GM11168 (cell line): Measurements from ENCODE around the gene ACBD3.

Experiments used
- in situ Hi-C: fragments of 300-500 bp; cut with MboI; formaldehyde crosslinking; loops from one replicate; pipeline ENCODE4 v1.12.0; 2022; ENCODE audit warnings: low sequenced_read_pairs; ENCODE audit not compliant: unreplicated experiment

The ACBD3 gene

GRCh38 chr1:226186124-226187018, at the start of gene ACBD3:
Gene ACBD3 (minus strand): TSS chr1:226186741. CDS start chr1:226186675, 66 bp downstream.
- in situ Hi-C loops, result loop anchor here (5.0 kb wide), 1 partner anchor 54 kb away; no protein-coding TSS in a partner anchor

DNA sequence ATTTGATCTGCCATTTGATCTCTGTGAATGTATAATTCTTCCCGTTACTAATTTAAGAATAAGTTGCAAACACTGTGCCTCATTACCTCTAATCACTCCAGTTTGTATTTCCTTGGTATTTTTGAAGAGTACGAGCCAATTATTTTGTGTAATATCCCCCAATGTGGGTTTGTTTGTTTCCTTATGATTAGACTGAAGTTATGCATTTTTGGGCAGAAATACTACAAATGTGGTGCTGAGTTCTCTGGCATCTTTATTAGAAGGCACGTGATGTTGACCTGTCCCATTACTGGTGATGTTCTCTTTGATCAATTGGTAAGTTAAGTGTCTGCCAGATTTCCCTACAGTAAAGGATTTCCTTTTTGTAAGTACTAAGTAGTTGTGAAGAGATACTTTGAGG, 47.3 kb upstream of the ACBD3 start:
- in situ Hi-C loops, result no loop called here

- in situ Hi-C loops, result no loop called here
Measured at GRCh38 chr1:226233293-226233692, 46.8 kb upstream of the ACBD3 start.

GRCh38 chr1:226226601-226227000, 40.1 kb upstream of the ACBD3 start:
- in situ Hi-C loops, result no loop called here

DNA sequence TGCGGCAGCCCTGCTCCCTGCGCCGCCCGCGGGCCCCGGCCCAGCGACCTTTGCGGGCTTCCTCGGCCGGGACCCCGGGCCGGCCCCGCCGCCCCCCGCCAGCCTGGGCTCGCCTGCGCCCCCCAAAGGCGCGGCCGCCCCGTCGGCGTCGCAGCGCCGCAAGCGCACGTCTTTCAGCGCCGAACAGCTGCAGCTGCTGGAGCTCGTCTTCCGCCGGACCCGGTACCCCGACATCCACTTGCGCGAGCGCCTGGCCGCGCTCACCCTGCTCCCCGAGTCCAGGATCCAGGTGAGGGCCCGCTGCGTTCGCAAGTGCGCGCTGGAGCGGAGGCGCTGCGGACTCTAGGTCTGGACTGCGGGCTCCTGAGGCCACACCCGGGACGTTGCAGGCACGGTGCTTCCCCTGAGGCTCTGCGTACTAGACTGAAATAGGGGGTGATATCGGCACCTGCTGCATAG, 37.3 kb upstream of the ACBD3 start:
- in situ Hi-C loops, result no loop called here

DNA sequence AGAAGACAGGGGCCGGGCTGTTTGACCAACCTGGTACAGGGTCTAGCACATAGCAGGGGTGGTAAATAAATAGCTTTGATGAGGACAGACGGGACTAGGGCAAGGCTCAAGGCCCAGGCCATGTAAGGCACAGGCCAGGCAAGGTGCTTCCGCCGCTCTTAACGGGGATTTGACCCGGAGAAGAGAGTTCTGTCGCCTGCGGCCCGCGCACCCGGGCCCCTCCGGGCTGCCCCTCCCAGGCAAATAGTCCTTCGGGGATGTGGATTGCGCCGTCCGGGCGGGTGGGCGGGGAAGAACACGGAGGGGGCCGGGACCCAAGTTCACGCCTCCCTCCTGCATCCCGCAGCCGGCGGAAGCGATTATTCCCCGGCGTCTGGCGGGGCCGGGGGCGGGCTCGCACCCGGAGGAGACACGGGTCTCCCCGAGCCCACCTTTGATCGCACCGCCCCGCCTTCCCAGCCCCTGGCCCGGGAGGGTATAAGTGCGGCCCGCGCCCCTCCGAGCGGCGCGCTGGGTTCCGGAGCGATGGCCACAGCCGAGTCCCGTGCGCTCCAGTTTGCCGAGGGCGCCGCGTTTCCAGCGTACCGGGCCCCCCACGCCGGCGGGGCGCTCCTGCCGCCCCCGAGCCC, 36.7 kb upstream of the ACBD3 start, which contains the start of gene MIXL1:
Gene MIXL1, plus strand, starts transcription at position 508 of the 629 bp plus-strand sequence. Its CDS starts 18 bp downstream, at position 526.
- in situ Hi-C loops, result no loop called here

DNA sequence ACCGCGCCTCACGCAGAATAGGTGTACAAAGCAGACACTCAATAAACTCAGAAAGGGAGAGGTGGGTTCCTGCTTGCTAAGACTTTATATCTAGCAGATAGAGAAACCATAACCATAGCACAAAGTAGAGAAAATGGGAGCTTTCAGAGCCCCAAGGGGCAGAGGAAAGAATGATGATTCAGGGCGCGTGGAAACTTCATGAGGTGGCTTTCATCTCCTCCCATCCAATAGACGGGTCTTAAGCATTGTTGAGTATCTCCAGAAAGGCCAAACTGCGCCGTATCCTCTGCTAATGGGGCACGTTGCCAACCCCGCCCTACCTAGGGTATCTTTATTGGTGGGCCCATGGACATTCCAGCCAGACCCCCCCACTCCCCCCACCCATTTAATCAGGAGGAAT, 36.1 kb upstream of the ACBD3 start:
- in situ Hi-C loops, result no loop called here

DNA sequence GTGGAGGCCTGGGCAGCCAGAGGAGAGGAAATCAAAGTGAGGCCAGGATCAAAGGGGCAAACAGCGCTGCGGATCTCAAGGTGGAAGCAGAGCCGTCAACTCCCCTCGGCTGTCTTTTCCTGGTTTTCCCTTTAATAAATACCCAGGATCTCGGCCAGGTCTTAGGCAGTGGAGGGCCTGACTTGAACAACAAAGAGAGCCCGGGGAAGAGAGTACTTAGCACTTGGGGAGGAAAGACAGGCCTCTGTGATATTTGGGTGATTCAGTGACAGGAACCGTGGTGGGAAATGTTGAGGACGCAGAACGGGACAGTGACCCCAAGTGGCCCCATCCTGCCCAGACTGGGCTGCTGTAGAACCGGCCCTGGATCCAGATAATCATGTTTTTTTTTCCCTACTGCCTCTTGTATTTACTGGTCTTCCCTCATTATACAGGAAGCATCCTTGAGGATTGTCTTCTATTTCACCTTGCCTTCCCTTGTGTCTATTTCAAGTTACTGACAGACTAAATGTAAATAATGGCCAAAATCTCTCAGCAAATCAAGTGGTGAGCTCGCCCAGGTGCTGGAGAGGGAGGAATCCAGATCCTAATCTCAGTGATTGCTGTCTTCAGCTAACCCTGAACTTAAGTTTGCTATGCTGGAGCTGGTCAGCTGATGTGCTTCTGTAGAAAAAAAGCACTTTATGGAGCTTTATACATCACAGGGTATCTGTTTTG, 34.1 kb upstream of the ACBD3 start:
- in situ Hi-C loops, result no loop called here

- in situ Hi-C loops, result no loop called here
Measured at GRCh38 chr1:226217273-226217672, 30.7 kb upstream of the ACBD3 start.

DNA sequence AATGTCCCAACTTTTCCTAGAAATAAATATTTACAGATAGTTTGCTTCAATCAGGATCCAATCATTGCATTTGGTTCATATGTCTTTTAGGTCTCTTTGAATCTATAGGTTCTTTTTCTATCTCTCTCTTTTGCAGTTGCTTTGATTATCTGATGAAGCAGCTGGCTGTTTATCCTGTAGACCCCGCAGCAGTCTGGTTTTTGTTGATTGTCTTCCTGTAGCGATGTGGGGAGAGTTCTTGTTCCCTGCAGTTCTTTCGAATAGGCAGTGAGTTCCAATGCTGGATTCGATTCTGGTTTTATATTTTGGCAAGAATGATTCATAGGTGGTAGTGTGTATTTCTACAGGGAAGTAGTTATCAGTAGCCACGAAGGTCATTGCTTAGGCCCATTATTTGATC, 29.5 kb upstream of the ACBD3 start:
- in situ Hi-C loops, result no loop called here

DNA sequence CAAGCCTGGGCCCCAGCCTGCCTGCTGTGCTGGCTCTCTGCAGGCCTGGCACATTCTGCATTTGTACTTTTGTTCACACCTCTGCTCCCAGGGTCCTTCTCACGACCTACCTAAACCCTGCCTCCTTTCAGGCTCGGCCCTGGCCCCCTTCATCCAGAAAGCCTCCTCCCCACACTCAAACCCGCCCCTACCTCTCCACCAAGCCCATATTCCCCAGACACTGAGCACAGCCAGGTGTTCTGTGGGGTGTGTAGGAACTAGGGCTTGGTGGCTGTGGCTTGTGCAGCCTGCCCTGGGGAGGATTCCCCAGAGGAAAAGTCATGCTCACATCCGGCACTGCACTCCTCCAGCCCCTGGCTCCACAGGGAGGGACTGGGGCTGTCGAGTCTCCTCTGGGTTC, 28.7 kb upstream of the ACBD3 start:
- in situ Hi-C loops, result no loop called here

- in situ Hi-C loops, result no loop called here
Measured at GRCh38 chr1:226212545-226212944, 26.0 kb upstream of the ACBD3 start.

GRCh38 chr1:226211181-226211821, 24.8 kb upstream of the ACBD3 start:
- in situ Hi-C loops, result no loop called here

GRCh38 chr1:226210571-226211176, 24.1 kb upstream of the ACBD3 start:
- in situ Hi-C loops, result no loop called here

DNA sequence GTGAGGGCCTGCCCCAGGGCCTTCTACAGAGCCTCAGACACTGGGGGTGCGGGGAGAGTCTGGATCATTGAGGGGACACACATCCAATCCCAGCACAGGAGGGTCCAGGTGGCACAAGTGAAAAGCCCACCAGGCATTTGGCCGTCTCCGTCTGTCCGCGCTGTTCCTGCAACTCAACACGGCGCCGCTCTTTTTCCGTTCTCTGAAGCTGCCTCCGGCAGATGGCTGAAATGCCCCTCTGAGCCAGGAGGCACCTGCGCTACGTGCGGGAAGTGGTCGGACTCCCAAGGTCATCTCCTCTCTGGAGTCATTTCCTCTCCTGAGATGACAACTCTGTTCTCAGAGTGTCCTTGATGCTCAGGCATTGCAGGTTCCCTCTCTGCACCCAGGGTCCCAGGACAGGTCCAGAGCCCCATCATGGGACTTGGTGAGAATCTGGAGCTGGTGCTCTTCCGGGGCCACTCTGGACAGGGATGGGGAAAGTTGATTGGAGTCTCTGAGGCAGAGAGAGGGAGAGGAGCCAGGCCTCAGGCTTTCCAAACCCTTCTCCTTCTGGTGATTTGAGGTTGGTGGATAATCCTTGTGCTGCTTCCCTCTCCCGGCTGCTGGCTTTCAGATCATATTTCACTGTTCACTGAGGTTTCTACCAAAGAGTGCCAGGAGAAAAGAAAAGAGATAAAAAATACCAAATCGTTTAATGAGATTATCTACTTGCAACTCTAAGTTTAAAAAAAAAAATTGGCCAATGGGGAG, 22.9 kb upstream of the ACBD3 start:
- in situ Hi-C loops, result no loop called here

- in situ Hi-C loops, result no loop called here
Measured at GRCh38 chr1:226207048-226207447, 20.5 kb upstream of the ACBD3 start.

- in situ Hi-C loops, result loop anchor here (5.0 kb wide), 1 partner anchor 123 kb away; no protein-coding TSS in a partner anchor
Measured at GRCh38 chr1:226204198-226204597, 17.7 kb upstream of the ACBD3 start.

DNA sequence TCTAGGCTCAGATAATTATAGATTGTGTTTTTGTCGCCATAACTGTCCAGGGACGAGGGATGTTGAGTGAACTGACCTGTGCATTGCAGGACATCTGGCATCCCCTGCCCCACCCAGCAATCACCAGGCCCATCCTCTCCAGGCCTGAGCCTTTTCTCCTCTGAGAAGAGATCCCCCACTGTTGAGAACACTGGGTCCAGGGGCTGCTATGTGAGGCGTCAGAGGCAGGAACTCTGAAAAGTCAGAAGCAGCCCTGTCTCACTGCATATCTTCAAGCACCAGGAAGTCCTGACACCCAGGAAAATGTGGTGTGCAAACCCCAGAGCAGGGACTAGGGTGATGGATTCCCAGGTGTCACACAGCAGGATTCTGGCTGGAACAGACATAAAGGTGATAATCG, 17.1 kb upstream of the ACBD3 start:
- in situ Hi-C loops, result loop anchor here (5.0 kb wide), 1 partner anchor 124 kb away; no protein-coding TSS in a partner anchor

DNA sequence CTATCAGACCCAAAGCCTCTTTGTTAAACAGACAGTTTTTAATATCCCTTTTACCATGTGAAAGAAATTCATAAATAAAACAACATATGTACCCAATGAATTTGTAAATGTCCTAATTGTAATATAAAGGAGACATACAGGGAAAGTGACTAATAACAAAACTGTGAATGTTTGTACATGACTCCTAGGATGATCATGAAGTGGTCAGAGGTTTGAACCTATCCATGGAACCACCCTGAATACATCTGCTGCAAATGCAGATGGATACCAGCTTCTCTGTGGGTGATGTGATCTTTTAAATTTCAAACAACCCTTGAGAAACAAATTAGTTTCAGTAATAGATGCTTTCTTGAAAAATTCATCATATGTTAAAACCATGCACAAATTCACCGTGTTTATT, 16.7 kb upstream of the ACBD3 start:
- in situ Hi-C loops, result loop anchor here (5.0 kb wide), 1 partner anchor 124 kb away; no protein-coding TSS in a partner anchor
